ENCODE results near the gene PAXX.

Gene PAXX

DNA sequence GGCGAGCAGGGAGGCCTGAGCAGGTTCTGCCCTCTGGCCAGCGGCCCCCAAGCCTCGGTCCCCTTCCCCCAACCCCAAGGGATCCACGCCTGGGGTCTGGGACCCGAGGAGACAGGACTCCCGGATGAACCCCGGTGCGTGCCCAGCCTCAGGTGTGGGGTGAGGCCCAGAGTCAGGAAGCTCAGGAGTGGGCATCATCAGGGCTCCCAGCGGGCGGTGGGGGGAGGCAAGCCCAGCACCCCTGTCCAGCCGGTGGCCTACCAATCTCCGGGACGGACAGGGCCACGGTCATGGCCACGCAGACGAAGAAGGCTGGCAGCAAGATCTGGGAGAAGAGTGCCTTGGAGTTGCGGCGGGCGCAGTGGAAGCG is 21.3 kb downstream of the PAXX start:
- TF ChIP-seq, protein P1, sequence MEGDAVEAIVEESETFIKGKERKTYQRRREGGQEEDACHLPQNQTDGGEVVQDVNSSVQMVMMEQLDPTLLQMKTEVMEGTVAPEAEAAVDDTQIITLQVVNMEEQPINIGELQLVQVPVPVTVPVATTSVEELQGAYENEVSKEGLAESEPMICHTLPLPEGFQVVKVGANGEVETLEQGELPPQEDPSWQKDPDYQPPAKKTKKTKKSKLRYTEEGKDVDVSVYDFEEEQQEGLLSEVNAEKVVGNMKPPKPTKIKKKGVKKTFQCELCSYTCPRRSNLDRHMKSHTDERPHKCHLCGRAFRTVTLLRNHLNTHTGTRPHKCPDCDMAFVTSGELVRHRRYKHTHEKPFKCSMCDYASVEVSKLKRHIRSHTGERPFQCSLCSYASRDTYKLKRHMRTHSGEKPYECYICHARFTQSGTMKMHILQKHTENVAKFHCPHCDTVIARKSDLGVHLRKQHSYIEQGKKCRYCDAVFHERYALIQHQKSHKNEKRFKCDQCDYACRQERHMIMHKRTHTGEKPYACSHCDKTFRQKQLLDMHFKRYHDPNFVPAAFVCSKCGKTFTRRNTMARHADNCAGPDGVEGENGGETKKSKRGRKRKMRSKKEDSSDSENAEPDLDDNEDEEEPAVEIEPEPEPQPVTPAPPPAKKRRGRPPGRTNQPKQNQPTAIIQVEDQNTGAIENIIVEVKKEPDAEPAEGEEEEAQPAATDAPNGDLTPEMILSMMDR (IDR thresholded peaks at IDR 0.05; ENCODE audit: low read depth, low read length, missing control alignments) = no peak
- DNase-seq (ENCODE audit: extremely low read depth, low read depth) = no peak
- H3K4me3 ChIP-seq (replicated peaks; ENCODE audit: low read depth, low read length) = no peak overlapping the region

DNA sequence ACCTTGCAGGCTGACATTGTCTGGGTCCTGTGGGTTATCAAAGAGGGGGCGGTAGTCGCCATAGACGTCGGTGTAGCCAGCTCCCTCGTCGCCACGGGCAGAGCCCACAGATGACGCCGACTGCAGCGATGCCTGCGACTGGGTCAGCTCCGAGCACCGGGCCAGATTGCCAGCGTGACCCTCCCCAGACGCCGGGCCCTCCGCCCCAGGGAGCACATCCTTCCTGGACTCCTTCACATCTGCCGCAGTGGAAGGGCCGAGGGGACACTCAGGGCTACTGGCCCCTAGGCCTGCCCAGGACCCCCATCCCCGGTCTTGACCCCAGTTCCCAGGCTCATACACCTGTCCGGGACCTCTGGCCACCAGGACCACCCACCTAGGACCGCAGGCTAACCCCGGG is 21.9 kb downstream of the PAXX start:
- no peak for DNase-seq (ENCODE audit: extremely low read depth, low read depth)
- H3K4me3 ChIP-seq (replicated peaks; ENCODE audit: low read depth, low read length) = no peak overlapping the region
- TF ChIP-seq, protein P1 (IDR thresholded peaks at IDR 0.05; ENCODE audit: low read depth, low read length, missing control alignments) = no peak

DNA sequence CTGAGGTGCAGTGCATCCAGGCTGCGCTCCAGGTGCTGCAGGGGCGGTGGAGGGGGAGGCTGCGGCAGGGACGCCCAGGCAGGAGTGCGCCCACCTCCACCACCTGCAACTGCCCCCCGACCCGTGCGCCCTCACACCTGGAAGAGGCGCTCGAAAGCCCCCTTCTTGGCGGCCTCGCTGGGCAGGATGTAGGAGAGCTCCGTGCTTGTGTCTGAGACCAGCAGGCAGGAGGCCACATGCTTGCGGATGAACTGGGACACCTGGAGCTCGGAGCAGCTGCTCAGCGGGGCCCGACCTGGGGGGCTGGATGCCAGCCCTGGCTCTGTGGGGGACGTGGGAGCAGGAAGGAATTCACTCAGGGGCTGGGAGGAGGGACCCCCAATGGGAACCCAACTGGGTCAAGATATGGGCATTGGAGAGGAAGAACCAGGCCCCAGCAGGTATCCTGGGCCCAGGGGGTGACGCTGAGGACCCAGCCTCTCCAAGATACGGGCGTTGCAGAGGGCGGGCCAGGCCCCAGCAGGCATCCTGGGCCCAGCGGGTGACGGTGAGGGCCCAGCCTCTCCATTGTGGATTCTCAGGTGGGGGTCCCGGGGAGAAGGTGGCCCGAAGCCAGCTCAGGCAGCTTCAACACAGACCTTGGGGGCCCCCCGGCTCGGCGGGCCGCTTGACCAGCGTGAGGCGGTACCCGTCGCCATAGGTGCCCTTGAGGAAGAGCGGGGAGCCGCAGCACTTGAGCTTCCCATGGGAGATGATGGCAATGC is 22.7 kb downstream of the PAXX start:
- no peak for DNase-seq (ENCODE audit: extremely low read depth, low read depth)
- TF ChIP-seq, protein P1 (IDR thresholded peaks at IDR 0.05; ENCODE audit: low read depth, low read length, missing control alignments) = no peak
- H3K4me3 ChIP-seq (replicated peaks; ENCODE audit: low read depth, low read length) = no peak overlapping the region

DNA sequence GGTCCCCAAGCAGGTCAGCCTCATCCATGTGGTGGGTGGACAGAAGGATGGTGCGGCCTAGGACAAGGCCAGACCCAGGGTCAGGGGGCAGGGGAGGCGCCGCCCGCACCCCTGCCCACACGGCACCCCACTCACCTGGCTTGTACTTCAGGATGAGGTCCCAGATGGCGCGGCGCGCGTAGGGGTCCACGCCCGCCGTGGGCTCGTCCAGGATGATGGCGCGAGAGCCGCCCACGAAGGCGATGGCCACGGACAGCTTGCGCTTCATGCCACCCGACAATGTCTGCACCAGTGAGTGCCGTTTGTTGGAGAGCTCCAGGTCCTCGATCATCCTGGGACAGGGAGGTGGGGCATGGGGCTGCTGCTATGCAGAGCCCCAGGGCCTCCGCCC is 23.3 kb downstream of the PAXX start:
- no peak overlapping the region for H3K4me3 ChIP-seq (replicated peaks; ENCODE audit: low read depth, low read length)
- TF ChIP-seq, protein P1 (IDR thresholded peaks at IDR 0.05; ENCODE audit: low read depth, low read length, missing control alignments) = no peak
- no peak for DNase-seq (ENCODE audit: extremely low read depth, low read depth)

DNA sequence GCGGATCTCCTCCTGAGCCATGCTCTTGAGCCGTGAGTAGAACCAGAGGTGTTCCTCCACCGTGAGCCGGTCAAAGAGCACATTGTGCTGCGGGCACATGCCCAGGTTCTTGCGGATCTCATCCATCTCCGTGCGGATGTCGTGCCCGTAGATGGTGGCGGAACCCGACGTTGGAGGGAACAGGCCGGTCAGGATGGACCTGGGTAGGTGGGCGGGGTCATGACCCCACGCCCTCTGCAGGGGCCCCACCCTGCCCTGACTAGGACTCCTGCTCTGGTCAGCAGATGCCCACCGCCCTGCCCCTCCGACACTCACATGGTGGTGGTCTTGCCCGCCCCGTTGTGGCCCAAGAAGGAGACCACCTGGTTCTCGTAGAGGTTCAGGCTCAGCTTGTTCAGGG is 23.8 kb downstream of the PAXX start:
- no peak overlapping the region for H3K4me3 ChIP-seq (replicated peaks; ENCODE audit: low read depth, low read length)
- no peak for DNase-seq (ENCODE audit: extremely low read depth, low read depth)
- TF ChIP-seq, protein P1 (IDR thresholded peaks at IDR 0.05; ENCODE audit: low read depth, low read length, missing control alignments) = no peak

DNA sequence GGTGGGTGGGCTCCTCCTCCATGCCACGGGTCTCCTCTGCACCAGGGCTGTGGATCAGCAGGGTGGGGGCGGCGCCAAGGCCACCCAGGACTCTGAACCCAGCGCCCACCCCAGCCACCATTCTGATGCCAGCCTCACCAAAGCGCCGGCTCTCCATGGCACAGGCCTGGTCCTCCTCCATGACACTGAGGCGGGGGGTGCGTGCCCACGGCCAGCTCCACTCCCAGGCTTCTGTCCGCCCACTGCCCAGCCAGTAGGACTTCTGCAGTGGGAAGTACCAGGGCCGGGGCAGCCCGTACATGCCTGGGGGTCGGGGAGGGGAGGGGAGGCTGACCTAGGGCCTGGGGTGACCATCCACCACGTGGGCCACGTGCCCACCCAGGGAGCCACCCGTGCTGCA is 24.2 kb downstream of the PAXX start:
- no peak for DNase-seq (ENCODE audit: extremely low read depth, low read depth)
- H3K4me3 ChIP-seq (replicated peaks; ENCODE audit: low read depth, low read length) = no peak overlapping the region
- TF ChIP-seq, protein P1 (IDR thresholded peaks at IDR 0.05; ENCODE audit: low read depth, low read length, missing control alignments) = no peak

DNA sequence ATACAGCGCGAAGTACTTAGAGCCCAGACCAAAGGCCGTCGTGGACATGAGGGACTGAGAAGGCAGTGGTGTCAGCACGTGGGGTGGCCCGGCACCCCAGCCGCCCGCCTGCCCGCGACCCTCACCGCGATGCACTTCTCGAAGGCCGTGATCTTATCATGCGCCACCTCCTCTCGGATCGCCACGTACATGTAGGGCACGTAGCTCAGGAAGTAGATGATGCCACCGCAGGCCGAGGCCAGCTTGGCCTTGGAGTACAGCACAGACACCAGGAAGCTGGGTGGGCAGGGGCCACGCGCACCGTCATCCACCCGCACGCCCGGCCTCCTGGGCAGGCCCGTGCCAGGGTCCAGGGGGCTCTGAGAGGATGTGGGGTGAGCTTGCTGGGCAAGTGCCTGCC is 24.8 kb downstream of the PAXX start:
- DNase-seq (ENCODE audit: extremely low read depth, low read depth) = no peak
- no peak overlapping the region for H3K4me3 ChIP-seq (replicated peaks; ENCODE audit: low read depth, low read length)
- TF ChIP-seq, protein P1 (IDR thresholded peaks at IDR 0.05; ENCODE audit: low read depth, low read length, missing control alignments) = no peak

Data from HFF-Myc (cell line).